ENCODE results near the gene TEX22. TPM values are rescaled to one million over a fixed set of nuclear protein-coding genes. Genes with fewer than 3 reads are reported as not detected.

TEX22 gene
- total RNA-seq, 1 donor from 2014 or later = not detected

GRCh38 chr14:105388976-105389375, 9.4 kb upstream of the TEX22 start:
- no peak overlapping the region for H3K9ac ChIP-seq
- H3K27me3 ChIP-seq = no peaks in the 10 kb centered on the region
- no peaks in the 10 kb centered on the region for H3K36me3 ChIP-seq
- TF ChIP-seq EZH2 (IDR thresholded peaks at IDR 0.05) = no peak
- H4K20me1 ChIP-seq (ENCODE audit: low read depth) = no peaks in the 10 kb centered on the region
- H3K4me2 ChIP-seq = no peak overlapping the region
- H3K4me1 ChIP-seq = no peaks in the 10 kb centered on the region
- H3K36me3 Mint-ChIP-seq = no peaks in the 10 kb centered on the region
- no peaks in the 10 kb centered on the region for H3K9me3 Mint-ChIP-seq
- no peak for DNase-seq (ENCODE audit: low spot score)
- H3K4me1 Mint-ChIP-seq = peaks cover 4% of the 10 kb centered on the region
- H3F3A ChIP-seq (ENCODE audit: low read depth) = no peaks in the 10 kb centered on the region
- H3K27ac ChIP-seq = no peak overlapping the region
- no peaks in the 10 kb centered on the region for H3K27me3 Mint-ChIP-seq (ENCODE audit: insufficient read depth, low read depth)
- no peak overlapping the region for H3K4me3 Mint-ChIP-seq
- H3K4me3 ChIP-seq = no peak overlapping the region
- no peaks in the 10 kb centered on the region for H3K9me3 ChIP-seq (ENCODE audit: low read depth)
- H2AFZ ChIP-seq (replicated peaks) = no peak overlapping the region
- H3K79me2 ChIP-seq (ENCODE audit: low read depth) = no peaks in the 10 kb centered on the region
- H3K27ac Mint-ChIP-seq = no peak overlapping the region

GRCh38 chr14:105389534-105389933, 8.8 kb upstream of the TEX22 start:
- Histone ChIP-seq H3F3A (ENCODE audit: low read depth) (no peaks in the 10 kb centered on the region), H3K9me3 (ENCODE audit: low read depth) (no peaks in the 10 kb centered on the region), H4K20me1 (ENCODE audit: low read depth) (no peaks in the 10 kb centered on the region), H3K4me3 (no peak overlapping the region), H3K27me3 (no peaks in the 10 kb centered on the region), H3K79me2 (ENCODE audit: low read depth) (no peaks in the 10 kb centered on the region), H3K27ac (no peak overlapping the region), H3K9ac (no peak overlapping the region), H3K4me2 (no peak overlapping the region), H2AFZ (replicated peaks) (no peak overlapping the region), H3K36me3 (no peaks in the 10 kb centered on the region), H3K4me1 (no peaks in the 10 kb centered on the region)
- Mint-ChIP-seq H3K27ac (no peak overlapping the region), H3K4me3 (no peak overlapping the region), H3K9me3 (no peaks in the 10 kb centered on the region), H3K27me3 (ENCODE audit: insufficient read depth, low read depth) (no peaks in the 10 kb centered on the region), H3K4me1 (peaks cover 5% of the 10 kb centered on the region), H3K36me3 (peaks cover under 1% of the 10 kb centered on the region)
- TF ChIP-seq EZH2 (IDR thresholded peaks at IDR 0.05) (no peak), EZH2phosphoT487 (IDR thresholded peaks at IDR 0.05) (no peak)
- TF ChIP-seq, protein P1, sequence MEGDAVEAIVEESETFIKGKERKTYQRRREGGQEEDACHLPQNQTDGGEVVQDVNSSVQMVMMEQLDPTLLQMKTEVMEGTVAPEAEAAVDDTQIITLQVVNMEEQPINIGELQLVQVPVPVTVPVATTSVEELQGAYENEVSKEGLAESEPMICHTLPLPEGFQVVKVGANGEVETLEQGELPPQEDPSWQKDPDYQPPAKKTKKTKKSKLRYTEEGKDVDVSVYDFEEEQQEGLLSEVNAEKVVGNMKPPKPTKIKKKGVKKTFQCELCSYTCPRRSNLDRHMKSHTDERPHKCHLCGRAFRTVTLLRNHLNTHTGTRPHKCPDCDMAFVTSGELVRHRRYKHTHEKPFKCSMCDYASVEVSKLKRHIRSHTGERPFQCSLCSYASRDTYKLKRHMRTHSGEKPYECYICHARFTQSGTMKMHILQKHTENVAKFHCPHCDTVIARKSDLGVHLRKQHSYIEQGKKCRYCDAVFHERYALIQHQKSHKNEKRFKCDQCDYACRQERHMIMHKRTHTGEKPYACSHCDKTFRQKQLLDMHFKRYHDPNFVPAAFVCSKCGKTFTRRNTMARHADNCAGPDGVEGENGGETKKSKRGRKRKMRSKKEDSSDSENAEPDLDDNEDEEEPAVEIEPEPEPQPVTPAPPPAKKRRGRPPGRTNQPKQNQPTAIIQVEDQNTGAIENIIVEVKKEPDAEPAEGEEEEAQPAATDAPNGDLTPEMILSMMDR (IDR thresholded peaks at IDR 0.05) = no peak
- DNase-seq (ENCODE audit: low spot score) = no peak

GRCh38 chr14:105389976-105390848, 8.1 kb upstream of the TEX22 start:
- H3K27me3 Mint-ChIP-seq (ENCODE audit: insufficient read depth, low read depth) = no peaks in the 10 kb centered on the region
- Histone ChIP-seq H3K27me3 (no peaks in the 10 kb centered on the region), H3K9me3 (ENCODE audit: low read depth) (no peaks in the 10 kb centered on the region), H4K20me1 (ENCODE audit: low read depth) (no peaks in the 10 kb centered on the region), H3K4me1 (no peaks in the 10 kb centered on the region), H3K4me2 (no peak overlapping the region), H3K27ac (no peak overlapping the region), H2AFZ (replicated peaks) (no peak overlapping the region), H3K36me3 (no peaks in the 10 kb centered on the region), H3F3A (ENCODE audit: low read depth) (no peaks in the 10 kb centered on the region), H3K4me3 (no peak overlapping the region), H3K79me2 (ENCODE audit: low read depth) (no peaks in the 10 kb centered on the region), H3K9ac (no peak overlapping the region)
- peaks cover 7% of the 10 kb centered on the region for H3K4me1 Mint-ChIP-seq
- no peak overlapping the region for H3K27ac Mint-ChIP-seq
- no peaks in the 10 kb centered on the region for H3K9me3 Mint-ChIP-seq
- H3K4me3 Mint-ChIP-seq = no peak overlapping the region
- TF ChIP-seq, protein P1 (IDR thresholded peaks at IDR 0.05) = no peak
- TF ChIP-seq EZH2phosphoT487 (IDR thresholded peaks at IDR 0.05) (no peak), EZH2 (IDR thresholded peaks at IDR 0.05) (no peak)
- no peak for DNase-seq (ENCODE audit: low spot score)
- H3K36me3 Mint-ChIP-seq = peaks cover 1% of the 10 kb centered on the region

GRCh38 chr14:105390849-105391500, 7.4 kb upstream of the TEX22 start:
- Mint-ChIP-seq H3K9me3 (no peaks in the 10 kb centered on the region), H3K27me3 (ENCODE audit: insufficient read depth, low read depth) (no peaks in the 10 kb centered on the region), H3K36me3 (peaks cover 1% of the 10 kb centered on the region), H3K4me3 (no peak overlapping the region), H3K27ac (no peak overlapping the region), H3K4me1 (peaks cover 7% of the 10 kb centered on the region)
- Histone ChIP-seq H3K27ac (no peak overlapping the region), H3K79me2 (ENCODE audit: low read depth) (no peaks in the 10 kb centered on the region), H4K20me1 (ENCODE audit: low read depth) (no peaks in the 10 kb centered on the region), H3K9ac (no peak overlapping the region), H3K4me2 (no peak overlapping the region), H3K27me3 (no peaks in the 10 kb centered on the region), H3F3A (ENCODE audit: low read depth) (no peaks in the 10 kb centered on the region), H2AFZ (replicated peaks) (no peak overlapping the region), H3K4me1 (no peaks in the 10 kb centered on the region), H3K36me3 (no peaks in the 10 kb centered on the region), H3K4me3 (no peak overlapping the region), H3K9me3 (ENCODE audit: low read depth) (no peaks in the 10 kb centered on the region)
- DNase-seq (ENCODE audit: low spot score) = no peak
- no peak for TF ChIP-seq EZH2 (IDR thresholded peaks at IDR 0.05)
- TF ChIP-seq, protein P1 (IDR thresholded peaks at IDR 0.05) = no peak
- TF ChIP-seq EZH2phosphoT487 (IDR thresholded peaks at IDR 0.05) = no peak

All from neural progenitor cell (in vitro differentiated cells).